Bone marrow (tissue), 2 donors: ENCODE measurements around the gene SYNPO.

Experiments
- DNase-seq, 2 donors: peaks; one replicate each; lab custom pipeline; 2025; lab: John Stamatoyannopoulos, UW

Gene SYNPO

GRCh38 chr5:150658699-150659265, 18.3 kb downstream of the SYNPO start:
- no peak for DNase-seq

GRCh38 chr5:150659360-150660107, 19.1 kb downstream of the SYNPO start:
- DNase-seq: no peak

- DNase-seq: no peak
Measured at GRCh38 chr5:150660108-150660831, 19.8 kb downstream of the SYNPO start.

DNA sequence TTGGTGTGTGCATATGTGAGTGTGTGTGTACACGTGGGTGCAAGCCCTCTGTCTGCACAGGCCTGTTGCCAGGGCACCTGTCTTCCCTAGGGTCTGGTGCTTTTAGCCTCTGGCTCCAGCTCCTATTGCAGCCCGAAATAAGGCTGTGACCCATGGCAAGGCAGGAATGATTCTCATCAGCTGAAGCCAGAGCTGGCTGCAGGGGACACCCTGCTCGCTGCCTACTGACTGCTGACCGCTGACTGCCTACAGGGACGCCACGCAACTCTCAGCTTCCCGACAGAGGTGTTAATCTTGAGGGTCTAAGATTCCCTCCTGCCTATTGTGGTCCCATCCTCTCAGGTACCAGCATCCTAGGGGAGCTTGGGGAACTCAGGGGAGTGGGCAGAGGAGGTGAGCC, 20.6 kb downstream of the SYNPO start, which contains the start of gene MYOZ3:
Gene MYOZ3, plus strand, starts transcription at position 166 of the 400 bp plus-strand sequence. CDS start 1,691 bp downstream, outside the sequence.
- DNase-seq: no peak

GRCh38 chr5:150661821-150662596, 21.5 kb downstream of the SYNPO start:
- DNase-seq: no peak

DNA sequence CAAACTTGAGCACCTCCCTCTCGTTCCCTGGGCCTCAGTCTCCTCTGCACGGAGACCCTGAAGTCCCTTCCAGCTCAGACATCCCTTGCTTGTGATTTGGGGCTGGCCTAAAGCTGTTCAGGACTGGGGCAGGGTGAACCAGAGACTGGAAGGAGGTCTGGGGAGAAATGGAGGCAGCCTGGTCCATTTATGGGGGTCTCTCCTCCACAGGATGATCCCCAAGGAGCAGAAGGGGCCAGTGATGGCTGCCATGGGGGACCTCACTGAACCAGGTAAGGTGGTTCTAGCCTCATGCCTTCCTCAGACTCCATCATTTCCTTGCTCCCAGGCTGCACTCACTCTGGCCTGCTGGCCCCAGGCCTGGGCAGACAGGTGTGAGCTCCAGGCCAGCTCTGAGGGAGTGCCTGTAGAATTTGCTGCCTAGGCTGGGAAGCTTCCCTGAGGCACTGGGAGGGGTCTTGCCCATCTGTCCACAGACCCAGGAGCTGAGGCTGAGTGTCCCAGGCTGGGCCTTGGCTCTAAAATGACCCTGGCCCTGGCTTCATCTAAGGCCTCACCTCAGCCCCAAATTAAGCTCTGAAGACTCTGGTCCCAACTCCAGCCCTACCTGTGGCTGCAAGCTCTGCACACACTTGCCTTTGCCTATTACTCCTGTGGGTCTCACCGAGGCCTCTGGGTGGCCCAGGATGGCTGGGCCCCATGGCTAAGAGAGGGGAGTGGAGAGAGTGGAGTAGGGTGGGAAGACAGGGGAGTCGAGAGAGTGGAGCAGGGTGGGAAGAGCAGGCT, 22.5 kb downstream of the SYNPO start:
- no peak for DNase-seq

GRCh38 chr5:150663936-150664335, 23.5 kb downstream of the SYNPO start:
- DNase-seq: no peak

- no peak for DNase-seq
Measured at GRCh38 chr5:150665044-150665443, 24.6 kb downstream of the SYNPO start.

- no peak for DNase-seq
Measured at GRCh38 chr5:150670275-150670947, 30.0 kb downstream of the SYNPO start.

- no peak for DNase-seq
Measured at GRCh38 chr5:150670948-150671310, 30.5 kb downstream of the SYNPO start.

DNA sequence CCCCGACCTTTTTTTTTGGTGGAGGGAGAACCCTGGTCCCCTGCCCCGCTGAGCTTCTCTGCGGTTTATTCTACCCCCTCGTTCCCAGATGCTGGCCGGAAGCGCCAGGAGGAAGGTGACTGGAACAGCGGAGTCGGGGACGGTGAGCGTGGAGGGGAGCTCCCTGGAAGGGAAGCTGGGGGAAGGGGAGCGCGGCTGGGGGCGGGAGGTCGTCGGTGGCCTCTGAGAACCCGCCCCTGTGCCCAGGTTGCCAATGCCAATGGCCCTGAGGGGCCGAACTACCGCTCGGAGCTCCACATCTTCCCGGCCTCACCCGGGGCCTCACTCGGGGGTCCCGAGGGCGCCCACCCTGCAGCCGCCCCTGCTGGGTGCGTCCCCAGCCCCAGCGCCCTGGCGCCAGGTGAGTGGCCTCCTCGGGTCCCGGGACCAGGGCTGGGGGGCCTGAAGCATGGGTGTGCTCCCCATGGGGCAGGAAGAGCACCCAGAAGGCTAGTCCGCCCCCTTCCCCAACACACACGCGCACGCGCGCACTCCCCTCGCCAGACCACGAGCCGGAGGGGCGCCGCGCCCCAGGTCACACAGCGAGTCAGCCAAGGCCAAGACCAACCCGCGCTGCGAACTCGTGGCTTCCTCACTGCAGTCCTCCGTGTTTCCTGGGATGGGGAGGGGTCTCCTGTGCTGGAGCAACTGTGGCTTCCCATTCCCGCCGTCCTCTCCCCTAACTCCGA, 31.2 kb downstream of the SYNPO start:
- peak in 1 of 2 donors; percentile 36 for DNase-seq

- peak; percentile 26 to 36 for DNase-seq
Measured at GRCh38 chr5:150672237-150672883, 31.9 kb downstream of the SYNPO start.

- DNase-seq: no peak
Measured at GRCh38 chr5:150672884-150673275, 32.4 kb downstream of the SYNPO start.

DNA sequence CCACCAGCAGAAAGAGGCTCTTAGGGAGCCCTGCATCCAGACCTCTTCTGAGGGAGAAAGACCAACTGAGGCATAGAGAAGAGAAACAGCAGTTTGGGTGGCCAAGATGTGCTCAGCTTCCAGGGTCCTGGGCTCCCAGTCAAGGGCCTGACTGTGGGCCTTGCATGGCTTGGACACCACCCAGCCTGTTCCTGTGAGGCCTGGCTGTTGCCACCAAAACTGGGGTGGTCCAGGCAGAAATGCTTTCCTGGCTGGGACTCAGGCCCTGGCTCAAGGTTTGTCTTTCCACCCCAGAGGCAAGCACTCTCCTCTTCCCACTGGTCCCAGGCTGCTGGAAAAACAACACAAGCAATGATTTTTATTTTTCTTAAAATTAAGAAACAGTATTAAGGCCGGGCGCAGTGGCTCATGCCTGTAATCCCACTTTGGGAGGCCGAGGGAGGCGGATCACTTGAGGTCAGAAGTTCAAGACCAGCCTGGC, 33.9 kb downstream of the SYNPO start:
- DNase-seq: no peak

- no peak for DNase-seq
Measured at GRCh38 chr5:150675069-150675468, 34.6 kb downstream of the SYNPO start.

- no peak for DNase-seq
Measured at GRCh38 chr5:150676578-150676977, 36.1 kb downstream of the SYNPO start.

DNA sequence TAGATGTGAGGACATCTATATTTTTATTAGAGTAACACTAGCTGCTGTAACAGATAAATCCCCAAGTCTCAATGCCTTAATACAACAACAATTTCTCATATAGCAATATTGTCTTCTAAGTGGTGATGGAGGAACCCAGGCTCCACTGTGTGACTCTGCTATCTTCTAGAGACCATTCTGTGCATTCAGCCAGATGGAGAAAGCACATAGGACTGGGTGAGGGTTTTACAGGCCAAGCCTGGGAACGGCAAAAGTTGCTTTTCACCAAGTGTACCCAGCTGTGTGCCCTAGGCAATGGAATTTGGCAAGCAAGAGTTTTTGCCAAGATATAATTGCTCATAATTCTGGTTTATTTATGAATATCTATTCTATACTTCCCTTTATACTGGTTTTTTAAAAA, 48.7 kb downstream of the SYNPO start:
- no peak for DNase-seq

GRCh38 chr5:150690760-150691159, 50.3 kb downstream of the SYNPO start:
- DNase-seq: no peak

DNA sequence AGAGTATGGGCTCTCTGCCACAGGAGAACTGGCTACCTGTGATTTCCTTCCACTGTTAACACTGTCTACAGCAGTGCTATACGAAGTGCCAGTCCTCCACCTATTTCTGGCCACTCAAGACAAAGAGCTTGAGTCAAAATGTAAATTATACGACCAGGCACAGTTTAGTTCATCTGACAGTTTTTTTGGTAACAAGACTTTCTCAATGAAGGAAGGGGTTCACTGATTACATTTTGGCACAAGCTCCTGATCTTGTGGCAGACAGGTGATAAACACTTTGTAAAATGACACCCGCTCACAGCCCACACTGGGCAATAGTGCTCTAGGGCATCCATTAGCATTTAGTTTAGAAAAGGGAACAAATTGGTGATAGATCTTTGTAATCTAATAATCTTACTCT, 51.8 kb downstream of the SYNPO start:
- no peak for DNase-seq

- DNase-seq: no peak
Measured at GRCh38 chr5:150694612-150695011, 54.2 kb downstream of the SYNPO start.
